HG03521 (cell line): ENCODE results near the gene C1QTNF1.
"Not testable (repeated sequence)": the region's sequence is repeated elsewhere in the genome, so short reads cannot be mapped to it uniquely, and the experiment has no call there.

ENCODE experiments used
- ATAC-seq: cut with Tn5 transposase; IDR thresholded peaks from one replicate; pipeline ENCODE4 v1.9.1; 2021; ENCODE audit warnings: mild to moderate bottlenecking, moderate library complexity; ENCODE audit not compliant: unreplicated experiment

The C1QTNF1 gene

DNA sequence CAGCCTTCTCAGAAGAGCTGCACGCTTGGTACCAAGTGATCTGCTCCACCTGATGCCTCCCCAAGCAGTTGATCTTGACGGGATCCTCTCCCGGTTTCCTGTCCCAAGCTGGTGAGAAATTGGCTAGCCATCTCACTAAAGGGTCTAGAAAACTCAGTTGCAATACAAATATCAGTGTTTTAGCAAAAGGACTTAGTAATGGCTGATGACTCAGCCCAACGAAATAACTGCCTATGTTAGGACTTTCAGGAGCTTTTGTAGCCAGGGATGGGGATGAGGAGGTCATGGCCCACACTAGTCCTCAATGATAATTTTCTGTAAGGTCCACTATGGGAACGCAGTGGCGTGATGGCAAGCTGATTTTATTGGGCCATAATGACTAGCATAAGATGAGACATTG lies 27.3 kb downstream of the C1QTNF1 start:
- ATAC-seq: no peak

DNA sequence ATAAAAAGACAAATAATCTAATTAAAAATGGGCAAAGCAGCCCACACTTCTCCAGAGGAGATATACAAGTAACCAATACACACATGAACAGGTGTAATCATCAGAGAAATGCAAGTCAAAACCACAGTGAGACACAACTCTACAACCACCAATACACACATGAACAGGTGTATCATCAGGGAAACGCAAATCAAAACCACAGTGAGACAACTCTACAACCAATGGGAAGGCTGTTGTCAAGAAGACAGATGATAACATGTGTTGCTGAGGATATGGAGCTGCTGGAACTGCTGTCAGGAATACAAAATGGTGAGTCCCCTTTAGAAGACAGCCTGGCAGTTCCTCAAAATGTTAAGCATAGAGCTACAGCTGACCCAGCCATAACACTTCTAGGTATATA lies 28.2 kb downstream of the C1QTNF1 start:
- no peak for ATAC-seq

DNA sequence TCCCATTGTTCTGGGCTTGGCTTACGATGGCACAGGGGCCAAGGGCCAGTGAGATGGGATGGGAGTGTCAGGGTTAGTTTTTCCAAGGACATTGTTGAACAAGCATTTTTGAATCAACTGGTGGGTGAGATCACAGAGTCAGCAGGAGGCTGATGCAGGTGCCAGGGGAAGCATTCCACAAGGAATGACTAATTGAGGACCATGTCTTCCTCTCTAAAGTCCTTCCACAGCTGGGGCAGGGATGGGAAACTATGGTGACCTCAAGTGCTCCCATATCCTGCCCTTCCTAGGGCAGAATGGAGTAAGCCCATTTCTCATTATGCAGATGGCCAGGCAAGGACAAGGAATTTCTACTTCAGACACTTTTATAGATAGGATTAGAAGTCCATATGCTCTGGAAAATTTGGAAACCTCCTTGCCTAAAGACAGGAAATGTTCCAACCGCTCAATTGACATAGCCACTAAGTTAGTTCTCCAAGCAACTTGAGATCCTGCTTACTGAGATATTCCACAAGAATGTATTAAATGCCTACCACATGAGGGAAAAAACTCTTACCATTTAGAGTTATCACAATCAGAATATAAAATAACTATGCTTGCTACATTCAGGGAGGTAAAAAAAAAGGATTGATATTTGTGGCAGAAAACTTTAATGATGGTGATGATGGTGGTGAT lies 29.4 kb downstream of the C1QTNF1 start:
- no peak for ATAC-seq

DNA sequence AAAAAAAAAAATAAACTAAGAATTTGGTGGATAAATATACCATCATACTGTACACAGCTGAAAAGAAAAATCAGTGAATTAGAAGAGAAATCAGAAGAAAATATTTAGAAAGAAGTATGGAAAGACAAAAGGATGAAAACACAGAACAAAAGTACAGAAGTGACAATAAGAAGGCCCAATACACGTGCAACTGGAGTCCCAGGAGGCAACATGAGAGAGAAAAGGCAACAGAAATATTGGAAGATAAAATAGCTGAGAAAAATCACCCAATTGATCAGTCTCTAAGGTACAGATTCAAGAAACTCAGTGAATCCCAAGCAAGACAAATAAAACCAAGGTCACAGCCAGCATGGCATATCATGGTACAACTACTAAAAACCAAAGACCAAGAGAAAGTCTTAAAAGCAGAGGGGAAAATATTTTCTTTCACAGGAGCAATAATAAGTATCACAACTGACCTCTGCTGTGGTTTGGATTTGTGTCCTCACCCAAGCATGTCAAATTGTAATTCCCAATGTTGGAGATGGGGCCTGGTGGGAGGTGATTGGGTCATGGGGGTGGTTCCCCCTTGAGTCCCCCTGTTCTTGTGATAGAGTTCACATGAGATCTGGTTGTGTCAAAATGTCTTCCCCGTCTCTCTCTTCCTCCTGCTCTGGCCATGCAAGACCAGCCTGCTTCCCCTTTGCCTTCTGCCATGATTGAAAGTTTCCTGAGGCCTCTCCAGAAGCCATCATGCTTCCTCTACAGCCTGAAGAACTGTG lies 30.4 kb downstream of the C1QTNF1 start:
- no peak for ATAC-seq

DNA sequence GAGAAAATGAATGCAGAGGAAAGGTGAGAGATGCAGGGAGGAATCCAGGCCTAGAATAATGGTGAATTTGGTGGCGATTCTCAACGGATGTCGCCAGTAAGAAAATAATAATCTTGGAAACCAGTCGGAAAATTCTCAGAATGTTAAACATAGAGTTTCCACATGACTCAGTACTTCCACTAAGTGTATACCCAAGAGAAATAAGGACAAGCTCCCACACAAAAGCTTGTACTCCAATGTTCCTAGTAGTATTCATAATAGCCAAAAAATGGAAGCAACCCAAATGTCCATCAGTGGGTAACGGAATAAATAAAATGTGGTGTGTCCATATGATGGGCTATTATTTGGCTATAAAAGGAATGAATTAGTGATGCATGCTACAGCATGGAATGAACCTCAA lies 31.2 kb downstream of the C1QTNF1 start:
- no peak for ATAC-seq

DNA sequence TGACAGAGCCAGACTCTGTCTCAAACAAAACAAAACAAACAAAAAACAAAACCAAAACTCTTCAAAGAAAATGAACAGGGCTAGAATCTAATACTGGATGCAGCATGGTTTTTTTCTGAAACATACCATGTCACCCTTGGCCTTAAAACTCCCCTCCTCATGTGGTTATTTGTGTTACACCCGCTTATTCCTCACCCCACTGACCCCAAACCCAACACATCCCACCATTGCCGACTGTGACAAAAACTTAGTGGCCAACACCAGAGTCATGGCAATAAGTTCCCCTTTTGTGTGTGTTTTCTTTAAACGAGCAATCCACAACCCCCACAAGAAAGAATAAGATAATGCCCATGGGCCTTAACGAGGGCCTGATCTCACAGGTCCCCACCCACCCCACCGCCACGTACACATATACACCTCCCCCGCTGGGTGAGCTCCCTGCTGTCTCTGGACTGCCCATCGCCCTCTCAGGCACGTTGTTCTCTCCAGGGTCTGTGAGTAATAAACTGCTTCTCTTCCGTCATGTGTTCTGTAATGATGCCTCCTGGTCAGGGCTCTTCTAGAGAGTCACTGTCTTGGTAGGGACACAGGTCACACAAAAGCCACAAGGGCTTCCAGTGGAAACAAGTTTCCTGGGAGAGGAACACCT lies 33.9 kb downstream of the C1QTNF1 start:
- ATAC-seq: no peak

DNA sequence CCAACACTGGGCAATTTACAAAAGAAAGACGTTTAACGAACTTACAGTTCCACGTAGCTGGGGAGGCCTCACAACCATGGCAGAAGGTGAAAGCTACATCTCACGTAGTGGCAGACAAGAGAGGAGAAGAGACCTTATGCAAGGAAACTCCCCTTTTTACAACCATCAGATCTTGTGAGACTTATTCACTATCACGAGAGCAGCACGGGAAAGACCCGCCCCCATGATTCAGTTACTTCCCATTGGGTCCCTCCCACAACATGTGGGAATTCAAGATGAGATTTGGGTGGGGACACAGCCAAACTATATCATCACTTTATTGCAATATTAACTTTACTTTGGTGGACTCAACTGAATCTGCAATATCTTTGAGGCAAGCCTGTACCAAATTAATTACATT lies 38.7 kb downstream of the C1QTNF1 start:
- no peak for ATAC-seq

DNA sequence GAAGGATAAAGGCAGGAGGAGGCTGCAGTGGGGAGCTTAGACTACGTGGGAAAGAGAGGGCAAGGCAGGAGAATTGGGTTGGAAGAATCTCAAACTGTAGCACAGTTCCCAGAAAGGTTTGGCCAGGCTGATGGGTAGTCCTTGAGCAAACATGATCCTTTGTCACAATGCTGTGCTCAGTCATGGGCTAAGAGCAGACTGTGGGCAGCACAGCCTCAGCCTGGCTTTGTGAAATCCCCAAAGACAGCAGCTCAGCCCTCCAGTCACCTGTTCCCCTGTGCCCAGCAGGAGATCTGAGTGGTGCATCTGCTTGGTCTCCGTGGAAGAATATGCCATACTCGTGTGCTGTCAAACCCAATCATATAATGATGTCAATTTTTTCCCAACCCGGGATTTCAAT lies 40.1 kb downstream of the C1QTNF1 start:
- no peak for ATAC-seq

DNA sequence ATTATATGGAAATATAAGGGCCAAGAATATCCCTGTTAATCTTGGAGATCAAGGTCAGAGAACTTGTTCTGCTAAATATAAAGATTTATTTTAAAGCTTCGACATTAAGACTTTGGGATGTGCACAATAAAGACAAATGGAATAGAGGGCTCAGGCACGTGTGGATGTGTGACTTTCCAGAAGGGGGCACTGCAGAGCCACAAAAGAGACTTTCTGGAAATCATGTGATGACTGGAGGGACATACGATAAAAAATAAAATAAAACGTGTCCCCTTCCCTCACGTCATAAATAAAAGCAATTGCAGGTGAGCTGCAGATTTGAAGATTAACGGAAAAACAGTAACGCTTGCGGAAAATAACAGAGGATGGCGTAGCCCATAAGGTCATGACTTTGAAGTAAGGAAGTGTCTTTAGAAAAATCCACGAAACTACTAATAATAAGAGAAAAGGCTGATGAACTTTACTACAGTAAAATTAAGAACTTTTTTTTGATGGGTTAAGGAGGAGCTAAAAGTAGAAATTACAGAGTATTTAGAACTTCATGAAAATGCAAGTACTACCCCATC lies 41.2 kb downstream of the C1QTNF1 start:
- no peak for ATAC-seq

DNA sequence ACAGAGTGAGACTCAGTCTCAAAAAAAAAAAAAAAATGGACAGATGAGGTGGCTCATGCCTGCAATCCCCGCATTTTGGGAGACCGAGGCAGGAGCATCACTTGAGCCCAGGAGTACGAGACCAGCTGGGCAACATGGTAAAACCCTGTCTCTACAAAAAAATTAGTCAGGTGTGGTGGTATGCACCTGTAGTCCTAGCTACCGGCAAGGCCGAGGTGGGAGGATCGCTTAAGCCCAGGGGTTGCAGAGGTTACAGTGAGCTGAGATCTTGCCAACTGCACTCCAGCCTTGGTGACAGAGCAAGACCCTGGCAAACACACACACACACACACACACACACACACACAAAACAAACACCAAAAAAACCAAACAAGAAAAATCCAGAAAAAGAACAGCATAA lies 43.0 kb downstream of the C1QTNF1 start:
- no peak for ATAC-seq

DNA sequence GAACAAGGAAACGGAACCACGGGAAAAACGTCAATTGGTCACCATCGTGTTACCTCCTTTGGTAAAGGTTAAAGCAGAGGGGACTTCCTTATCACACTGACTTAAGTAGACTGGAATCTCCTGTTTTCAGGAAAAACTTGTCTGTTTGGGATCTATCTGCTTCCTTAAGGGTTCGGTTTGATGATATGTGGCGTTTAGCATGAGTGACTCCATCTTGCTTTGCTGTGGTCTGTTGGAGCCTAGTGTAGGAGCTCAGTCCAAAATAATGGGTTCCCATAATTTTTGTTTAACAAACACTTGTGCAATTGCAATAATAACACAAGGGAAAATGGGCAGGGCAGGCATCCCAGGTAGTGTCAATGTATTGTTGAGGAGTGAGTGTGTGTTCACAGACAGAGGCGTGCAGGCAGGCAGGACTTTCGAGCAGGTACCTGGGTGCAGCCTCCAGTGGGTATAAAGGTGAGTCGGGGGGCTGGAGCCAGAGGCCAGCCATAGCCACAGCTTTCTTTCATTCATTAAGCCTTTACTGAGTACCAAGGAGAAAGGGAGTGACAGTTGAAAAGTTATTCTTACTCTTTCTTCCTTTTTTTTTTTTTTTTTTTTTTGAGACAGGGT lies 46.4 kb downstream of the C1QTNF1 start:
- ATAC-seq: no peak

DNA sequence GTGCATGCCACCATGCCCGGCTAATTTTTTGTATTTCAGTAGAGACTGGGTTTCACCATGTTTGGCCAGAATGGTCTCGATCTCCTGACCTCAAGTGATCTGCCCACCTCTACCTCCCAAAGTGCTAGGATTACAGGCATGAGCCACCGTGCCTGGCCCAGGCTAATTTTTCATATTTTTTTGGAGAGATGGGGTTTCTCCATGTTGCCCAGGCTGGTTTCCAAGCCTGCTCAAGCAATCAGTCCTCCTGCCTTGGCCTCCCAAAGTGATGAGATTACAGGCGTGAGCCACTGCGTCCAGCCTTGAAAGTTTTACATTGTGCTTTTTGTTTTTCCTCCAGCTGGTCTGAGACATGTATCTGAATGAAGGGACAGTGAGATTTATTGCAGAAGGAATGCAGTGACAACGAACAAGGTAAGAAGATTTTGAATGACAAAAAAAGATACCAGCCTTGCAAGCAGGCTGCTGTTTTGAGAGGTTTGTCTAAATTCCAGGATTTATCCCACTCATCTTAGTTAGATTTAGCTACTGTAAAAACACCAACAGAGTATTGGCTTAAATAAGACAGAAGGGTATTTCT lies 47.3 kb downstream of the C1QTNF1 start:
- no peak for ATAC-seq

DNA sequence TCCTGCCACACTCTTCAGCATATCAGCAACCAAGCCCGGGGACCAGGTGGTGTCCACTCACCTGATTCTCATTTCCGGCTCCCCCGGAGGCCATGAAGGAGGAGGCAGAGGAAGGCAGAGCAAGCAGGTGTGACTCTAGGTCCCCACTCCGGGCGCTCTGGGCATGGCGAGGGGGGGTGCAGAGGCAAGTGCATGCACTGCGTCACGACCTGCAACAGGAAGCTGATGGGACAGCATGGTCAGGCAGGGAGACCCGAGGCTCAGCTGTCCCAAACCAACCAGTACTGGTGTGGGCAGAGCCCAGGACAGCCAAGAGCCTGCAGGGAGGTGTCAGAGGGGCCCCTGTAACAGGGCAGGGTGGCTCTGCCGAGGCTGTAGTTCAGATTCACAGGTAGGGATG lies 48.6 kb downstream of the C1QTNF1 start:
- ATAC-seq: no peak

DNA sequence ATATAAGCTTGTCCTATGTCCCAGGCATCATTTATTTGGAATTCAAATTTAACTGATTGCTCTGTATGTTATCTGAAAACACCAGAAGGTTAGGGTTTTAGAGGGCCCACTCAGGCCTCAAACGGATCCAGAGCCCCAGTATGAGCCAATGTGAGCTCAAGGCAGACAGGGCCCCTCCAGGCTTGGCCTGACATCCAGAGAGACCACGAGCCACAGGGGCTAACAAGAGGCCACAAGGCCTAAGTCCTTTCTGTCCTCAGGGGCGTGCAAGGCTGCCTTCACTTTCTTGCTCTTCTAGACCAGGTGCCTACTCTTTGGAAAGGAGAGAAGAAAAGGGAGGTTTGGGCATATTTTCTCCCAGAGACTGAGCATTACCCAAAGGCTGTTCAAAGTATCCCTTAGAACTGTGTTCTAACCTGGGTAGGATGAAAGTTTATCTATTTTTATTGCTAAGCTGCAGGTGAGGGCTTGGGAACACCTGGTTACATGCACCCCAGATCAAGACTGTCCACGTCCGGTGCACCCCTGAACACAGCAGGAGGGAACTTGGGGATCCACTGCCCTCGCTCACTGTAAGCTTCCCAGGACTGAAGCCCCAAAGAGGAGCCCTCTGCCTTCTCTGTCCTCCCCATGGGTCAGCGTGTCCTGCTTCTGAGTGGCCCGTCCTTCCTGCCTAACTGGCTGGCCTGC lies 49.2 kb downstream of the C1QTNF1 start:
- ATAC-seq: no peak

DNA sequence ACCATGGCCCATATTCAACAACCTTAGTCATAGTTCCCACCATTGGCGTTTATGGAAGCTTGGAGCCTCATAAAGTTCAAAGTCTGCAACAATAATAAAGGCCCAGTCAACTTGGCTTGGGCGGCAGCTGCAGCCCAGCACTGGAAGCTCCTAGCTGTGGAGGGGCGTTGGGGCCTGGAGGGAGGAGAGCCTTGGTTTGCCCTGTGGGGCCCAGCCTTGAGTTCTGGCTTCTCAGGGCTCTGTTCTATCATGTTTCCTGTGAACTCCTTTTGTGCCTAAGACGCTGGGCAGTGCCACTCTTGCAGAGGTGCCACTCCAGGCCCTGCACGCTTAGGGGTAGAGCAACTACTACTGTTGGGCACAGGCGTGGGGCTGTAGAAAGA lies 49.7 kb downstream of the C1QTNF1 start:
- no peak for ATAC-seq

DNA sequence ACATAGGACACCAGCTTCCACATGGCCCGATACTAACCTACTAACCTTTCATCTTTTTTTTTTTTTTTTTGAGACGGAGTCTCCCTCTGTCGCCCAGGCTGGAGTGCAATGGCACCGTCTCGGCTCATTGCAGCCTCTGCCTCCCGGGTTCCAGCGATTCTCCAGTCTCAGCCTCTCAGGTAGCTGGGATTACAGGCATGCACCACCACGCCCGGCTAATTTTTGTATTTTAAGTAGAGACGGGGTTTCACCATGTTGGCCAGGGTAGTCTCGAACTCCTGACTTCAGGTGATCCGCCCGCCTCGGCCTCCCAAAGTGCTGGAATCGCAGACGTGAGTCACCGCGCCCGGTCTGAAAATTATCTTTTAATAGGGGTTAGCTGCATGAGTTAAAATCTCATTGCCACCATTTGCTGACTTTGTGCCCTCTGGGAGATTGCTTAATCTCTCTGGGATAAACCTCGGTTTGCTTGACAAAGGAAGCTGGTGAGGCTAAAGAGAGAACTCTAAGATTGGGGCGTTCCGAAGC lies 50.2 kb downstream of the C1QTNF1 start:
- not testable (repeated sequence) for ATAC-seq

DNA sequence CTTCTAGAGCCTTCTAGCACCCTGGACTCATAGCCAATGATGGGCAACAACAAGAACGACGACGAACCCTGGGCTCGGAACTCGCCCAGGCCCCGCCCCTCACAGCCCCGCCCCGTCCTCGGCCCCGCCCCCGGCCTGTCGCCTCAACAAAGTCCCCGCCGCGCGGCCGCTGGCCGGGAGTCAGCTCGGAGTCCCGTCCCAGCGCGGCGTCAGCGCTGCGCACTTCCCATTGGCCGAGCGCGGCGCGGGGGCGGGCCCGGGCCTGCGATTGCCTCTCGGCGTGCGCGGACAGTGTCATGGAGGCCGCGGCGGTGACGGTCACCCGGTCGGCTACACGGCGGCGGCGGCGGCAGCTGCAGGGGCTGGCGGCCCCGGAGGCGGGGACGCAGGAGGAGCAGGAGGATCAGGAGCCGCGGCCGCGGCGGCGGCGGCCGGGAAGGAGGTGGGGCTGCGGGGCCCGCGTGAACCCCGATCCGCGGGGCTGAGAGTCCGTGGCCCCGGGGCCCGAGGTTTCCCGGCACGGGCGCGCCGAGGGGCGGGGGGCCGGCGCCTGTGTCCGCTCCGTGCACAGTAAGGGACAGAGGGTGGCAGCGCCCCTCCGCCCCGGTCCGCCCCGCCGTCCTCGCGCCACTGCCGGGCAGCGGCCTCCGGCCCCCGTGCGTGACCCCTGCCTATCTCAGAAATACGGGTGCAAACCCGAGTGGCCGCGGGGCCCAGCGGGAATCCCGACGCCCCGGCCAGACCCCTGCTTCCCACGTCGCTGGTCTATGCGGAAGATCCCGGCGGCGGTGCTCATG lies 50.9 kb downstream of the C1QTNF1 start, which contains the start of gene ENGASE:
Gene ENGASE (plus strand): TSS at position 176 of the 797 bp plus-strand sequence. CDS start 121 bp downstream, at position 297.
- peak; percentile 95 for ATAC-seq

DNA sequence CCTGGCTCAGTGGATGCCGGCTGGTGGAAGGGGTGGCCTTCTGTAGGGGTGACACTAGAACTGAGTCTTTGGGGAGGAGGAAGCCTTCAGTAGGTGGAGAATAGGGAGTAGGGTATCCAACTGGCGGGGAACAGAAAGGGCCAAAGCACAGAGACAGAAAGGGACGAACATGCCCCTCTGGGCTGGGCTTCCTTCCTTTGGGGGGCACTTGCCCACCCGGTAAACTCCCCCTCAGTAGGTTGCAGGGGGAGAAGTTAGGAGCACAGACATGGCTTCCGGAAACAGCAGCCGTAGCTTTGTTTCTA lies 51.4 kb downstream of the C1QTNF1 start:
- no peak for ATAC-seq

DNA sequence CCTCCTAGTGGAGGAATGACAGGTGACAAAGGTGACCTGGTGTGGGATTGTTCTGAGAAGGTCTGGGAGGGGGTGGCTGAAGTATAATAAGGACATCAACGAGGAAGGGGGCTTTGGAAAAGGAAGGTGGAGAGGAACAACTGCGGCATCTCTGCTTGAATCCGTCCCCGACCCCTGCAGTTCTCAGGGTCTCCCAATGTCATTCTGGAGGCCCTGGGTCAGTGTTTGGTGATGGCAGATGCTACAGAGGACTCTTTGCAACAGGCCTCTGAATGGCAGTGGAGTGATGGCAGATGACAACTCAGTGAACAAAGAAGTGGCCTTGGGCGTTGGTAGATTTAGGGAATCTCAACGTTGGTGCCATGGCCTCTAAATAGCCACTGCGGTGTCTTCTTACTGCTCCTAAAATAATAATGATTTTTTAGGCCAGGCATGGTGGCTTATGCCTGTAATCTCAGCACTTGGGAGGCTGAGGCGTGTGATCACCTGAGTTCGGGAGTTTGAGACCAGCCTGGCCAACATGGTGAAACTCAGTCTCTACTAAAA lies 52.0 kb downstream of the C1QTNF1 start:
- no peak for ATAC-seq
